HepG2 (cell line): ENCODE results near the gene ASB3. TPM values are rescaled to one million over a fixed set of nuclear protein-coding genes. Genes with fewer than 3 reads are reported as not detected.

ENCODE experiments used
- ATAD3A ChIP-seq: sonication (generic); formaldehyde crosslinking; IDR thresholded peaks from 2 replicates; pipeline ENCODE4 v1.4.0; 2020; ENCODE audit warnings: missing genetic modification reagents
- ATF1 ChIP-seq: IDR thresholded peaks from 2 replicates; pipeline ENCODE4 v1.6.1; 2016; ENCODE audit warnings: mild to moderate bottlenecking, control low read depth
- DPF2 ChIP-seq: sonication (generic); formaldehyde crosslinking; IDR thresholded peaks from 2 replicates; pipeline ENCODE4 v1.4.0; 2020; ENCODE audit warnings: mild to moderate bottlenecking, low read depth, missing genetic modification reagents, borderline replicate concordance
- HHEX ChIP-seq: IDR thresholded peaks from 2 replicates; pipeline ENCODE4 v1.6.1; 2016; ENCODE audit warnings: control low read depth
- NKX3-1 ChIP-seq: sonication (generic); formaldehyde crosslinking; IDR thresholded peaks from 2 replicates; pipeline ENCODE4 v1.5.0; 2020; ENCODE audit warnings: missing genetic modification reagents
- RFX1 ChIP-seq: fragments of 450-650 bp; IDR thresholded peaks from 2 replicates; pipeline ENCODE4 v1.6.1; 2017
- SAP130 ChIP-seq: IDR thresholded peaks from 2 replicates; pipeline ENCODE4 v1.6.1; 2016; ENCODE audit warnings: low read depth
- ZFX ChIP-seq: sonication (generic); formaldehyde crosslinking; IDR thresholded peaks from 2 replicates; pipeline ENCODE4 v1.4.0; 2020; ENCODE audit warnings: mild to moderate bottlenecking, low read depth, missing genetic modification reagents, moderate library complexity
- ZNF160 ChIP-seq: sonication (generic); formaldehyde crosslinking; IDR thresholded peaks from 2 replicates; pipeline ENCODE4 v1.8.0; 2022; ENCODE audit warnings: mild to moderate bottlenecking, inconsistent platforms, missing genetic modification reagents
- ZNF441 ChIP-seq: sonication (generic); formaldehyde crosslinking; IDR thresholded peaks from 2 replicates; pipeline ENCODE4 v1.7.0; 2021; ENCODE audit warnings: missing genetic modification reagents, borderline replicate concordance
- ZNF451 ChIP-seq: sonication (generic); formaldehyde crosslinking; IDR thresholded peaks from 2 replicates; pipeline ENCODE4 v1.5.0; 2020; ENCODE audit warnings: mild to moderate bottlenecking, missing genetic modification reagents
- ZNF615 ChIP-seq: sonication (generic); formaldehyde crosslinking; IDR thresholded peaks from 2 replicates; pipeline ENCODE4 v1.5.0; 2020; ENCODE audit warnings: mild to moderate bottlenecking, missing genetic modification reagents, borderline replicate concordance
- ZNF724P ChIP-seq: sonication (generic); formaldehyde crosslinking; IDR thresholded peaks from 2 replicates; pipeline ENCODE4 v1.8.0; 2022; ENCODE audit warnings: missing genetic modification reagents, borderline replicate concordance
- ZNF773 ChIP-seq: sonication (generic); formaldehyde crosslinking; IDR thresholded peaks from 2 replicates; pipeline ENCODE4 v1.4.0; 2020; ENCODE audit warnings: missing genetic modification reagents, borderline replicate concordance
- polyA plus RNA-seq, 8 experiments: library from polyadenylated mRNA; depleted of rRNA in 3 of 8; stranded (reverse) in 7 of 8; unstranded in 1 of 8; fragments of >200 nt; fragmentation: Illumina TruSeq in 4 of 8; extraction: Trizol in 4 of 8; gene quantifications; 2 replicates each; pipeline versions ENCODE4 v1.2.1 to v1.2.3, GENCODE V29; 2011 to 2016; ENCODE audit warnings: low read depth in 4 of 8, missing spikeins in 1 of 8, mixed read lengths in 1 of 8; ENCODE audit not compliant: insufficient read depth in 1 of 8
- total RNA-seq, 5 experiments: library from RNA; depleted of rRNA; stranded (reverse); fragments of >200 nt; fragmentation: Illumina TruSeq; extraction: Trizol; gene quantifications; 2 replicates each; pipeline ENCODE4 v1.2.3, GENCODE V29; 2016; ENCODE audit warnings: low read depth in 1 of 5
- TF ChIP-seq, protein P1 (sequence below): sonication (generic); formaldehyde crosslinking; IDR thresholded peaks from 2 replicates; pipeline ENCODE4 v1.9.0; 2022; ENCODE audit warnings: low read depth, missing genetic modification reagents
- TF ChIP-seq, protein P2 (sequence below): sonication (generic); formaldehyde crosslinking; conservative IDR thresholded peaks from 2 replicates; pipeline ENCODE4 v1.8.0; 2022; ENCODE audit warnings: mild to moderate bottlenecking, moderate library complexity, missing genetic modification reagents
- TF ChIP-seq, protein P3 (sequence below): IDR thresholded peaks from 2 replicates; pipeline ENCODE4 v1.6.1; 2012; ENCODE audit warnings: inconsistent platforms
- TF ChIP-seq, protein P4 (sequence below), 2 experiments: sonication (generic) in 1 of 2; formaldehyde crosslinking in 1 of 2; IDR thresholded peaks; 2 replicates each; pipeline versions ENCODE4 v1.5.1 to v1.6.1; 2011 to 2020; ENCODE audit warnings: borderline replicate concordance in 1 of 2, low read depth in 1 of 2, low read length in 1 of 2, mild to moderate bottlenecking in 1 of 2, missing genetic modification reagents in 1 of 2, moderate library complexity in 1 of 2
- TF ChIP-seq, protein P5 (sequence below): sonication (generic); formaldehyde crosslinking; IDR thresholded peaks from 2 replicates; pipeline ENCODE4 v1.4.0; 2020; ENCODE audit warnings: missing genetic modification reagents, borderline replicate concordance

ASB3 gene
- total and polyA plus RNA-seq, 2 of the 13 experiments (the other 11 are each of a cell fraction or from before 2014, with no cell fraction given) = 40.1 to 41.8 TPM

DNA sequence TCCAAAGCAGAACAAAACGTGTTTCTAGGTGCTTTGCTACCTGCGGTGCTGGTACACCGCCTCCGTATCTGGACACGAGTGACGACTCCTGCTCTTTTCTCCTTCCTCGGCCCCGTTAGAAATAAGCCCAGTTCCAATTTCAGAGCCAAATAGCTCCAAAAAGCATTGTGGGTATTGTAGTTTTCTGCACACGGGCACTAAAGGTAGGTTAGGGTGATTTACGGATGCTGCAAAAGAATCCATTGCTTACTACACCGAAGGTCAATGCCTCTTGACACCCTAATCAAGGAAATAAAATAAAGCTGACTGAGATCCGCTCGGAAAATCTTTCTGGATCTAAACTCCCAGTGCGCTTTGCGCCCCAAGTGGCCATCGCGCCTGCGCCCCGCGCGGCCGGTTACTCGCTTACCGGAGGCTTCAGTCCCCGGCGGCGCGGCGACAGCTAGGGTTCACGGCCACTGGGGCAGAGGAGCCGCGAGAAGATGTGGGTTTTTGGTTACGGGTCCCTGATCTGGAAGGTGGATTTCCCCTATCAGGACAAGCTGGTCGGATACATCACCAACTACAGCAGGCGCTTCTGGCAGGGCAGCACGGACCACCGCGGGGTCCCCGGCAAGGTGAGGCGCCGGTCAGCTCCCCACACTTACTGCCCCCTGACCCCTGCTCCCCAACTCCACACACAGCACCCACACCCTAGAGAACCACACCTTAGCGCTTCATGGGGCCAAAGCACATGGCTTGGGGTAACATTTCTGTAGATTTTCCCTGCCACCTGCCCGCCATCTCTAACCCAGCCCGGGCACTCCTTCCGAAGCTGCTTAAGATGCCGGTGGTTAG, 19.1 kb downstream of the ASB3 start, which contains the start of gene CHAC2 (continued):
- TF ChIP-seq, protein P1, sequence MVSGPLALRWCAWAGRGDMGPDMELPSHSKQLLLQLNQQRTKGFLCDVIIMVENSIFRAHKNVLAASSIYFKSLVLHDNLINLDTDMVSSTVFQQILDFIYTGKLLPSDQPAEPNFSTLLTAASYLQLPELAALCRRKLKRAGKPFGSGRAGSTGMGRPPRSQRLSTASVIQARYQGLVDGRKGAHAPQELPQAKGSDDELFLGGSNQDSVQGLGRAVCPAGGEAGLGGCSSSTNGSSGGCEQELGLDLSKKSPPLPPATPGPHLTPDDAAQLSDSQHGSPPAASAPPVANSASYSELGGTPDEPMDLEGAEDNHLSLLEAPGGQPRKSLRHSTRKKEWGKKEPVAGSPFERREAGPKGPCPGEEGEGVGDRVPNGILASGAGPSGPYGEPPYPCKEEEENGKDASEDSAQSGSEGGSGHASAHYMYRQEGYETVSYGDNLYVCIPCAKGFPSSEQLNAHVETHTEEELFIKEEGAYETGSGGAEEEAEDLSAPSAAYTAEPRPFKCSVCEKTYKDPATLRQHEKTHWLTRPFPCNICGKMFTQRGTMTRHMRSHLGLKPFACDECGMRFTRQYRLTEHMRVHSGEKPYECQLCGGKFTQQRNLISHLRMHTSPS = no peak
- TF ChIP-seq, protein P2, sequence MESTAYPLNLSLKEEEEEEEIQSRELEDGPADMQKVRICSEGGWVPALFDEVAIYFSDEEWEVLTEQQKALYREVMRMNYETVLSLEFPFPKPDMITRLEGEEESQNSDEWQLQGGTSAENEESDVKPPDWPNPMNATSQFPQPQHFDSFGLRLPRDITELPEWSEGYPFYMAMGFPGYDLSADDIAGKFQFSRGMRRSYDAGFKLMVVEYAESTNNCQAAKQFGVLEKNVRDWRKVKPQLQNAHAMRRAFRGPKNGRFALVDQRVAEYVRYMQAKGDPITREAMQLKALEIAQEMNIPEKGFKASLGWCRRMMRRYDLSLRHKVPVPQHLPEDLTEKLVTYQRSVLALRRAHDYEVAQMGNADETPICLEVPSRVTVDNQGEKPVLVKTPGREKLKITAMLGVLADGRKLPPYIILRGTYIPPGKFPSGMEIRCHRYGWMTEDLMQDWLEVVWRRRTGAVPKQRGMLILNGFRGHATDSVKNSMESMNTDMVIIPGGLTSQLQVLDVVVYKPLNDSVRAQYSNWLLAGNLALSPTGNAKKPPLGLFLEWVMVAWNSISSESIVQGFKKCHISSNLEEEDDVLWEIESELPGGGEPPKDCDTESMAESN (CRISPR knock-in tag) = peak; percentile 77; the same call in 1 of the 2 replicates
- TF ChIP-seq NKX3-1 (CRISPR knock-in tag) (peak; percentile 21; the same call in 1 of the 2 replicates), RFX1 (no peak; the same call in 1 of the 2 replicates), ZNF160 (CRISPR knock-in tag) (no peak), DPF2 (no peak), ZFX (CRISPR knock-in tag) (peak; percentile 44; the same call in 1 of the 2 replicates), ZNF441 (no peak), ZNF451 (CRISPR knock-in tag) (no peak), ZNF724P (CRISPR knock-in tag) (0 out of 2 replicates have a peak, but pooled peaks have one; percentile 28), ATAD3A (CRISPR knock-in tag) (no peak), ZNF615 (CRISPR knock-in tag) (no peak), ATF1 (CRISPR knock-in tag) (no peak), ZNF773 (no peak), SAP130 (CRISPR knock-in tag) (peak; percentile 78), HHEX (CRISPR knock-in tag) (no peak)
- TF ChIP-seq, protein P3, sequence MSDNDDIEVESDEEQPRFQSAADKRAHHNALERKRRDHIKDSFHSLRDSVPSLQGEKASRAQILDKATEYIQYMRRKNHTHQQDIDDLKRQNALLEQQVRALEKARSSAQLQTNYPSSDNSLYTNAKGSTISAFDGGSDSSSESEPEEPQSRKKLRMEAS = peak; percentile 20
- TF ChIP-seq, protein P4, sequence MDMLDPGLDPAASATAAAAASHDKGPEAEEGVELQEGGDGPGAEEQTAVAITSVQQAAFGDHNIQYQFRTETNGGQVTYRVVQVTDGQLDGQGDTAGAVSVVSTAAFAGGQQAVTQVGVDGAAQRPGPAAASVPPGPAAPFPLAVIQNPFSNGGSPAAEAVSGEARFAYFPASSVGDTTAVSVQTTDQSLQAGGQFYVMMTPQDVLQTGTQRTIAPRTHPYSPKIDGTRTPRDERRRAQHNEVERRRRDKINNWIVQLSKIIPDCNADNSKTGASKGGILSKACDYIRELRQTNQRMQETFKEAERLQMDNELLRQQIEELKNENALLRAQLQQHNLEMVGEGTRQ (IDR thresholded peaks at IDR 0.05; ENCODE audit: low read depth, low read length) = no peak
- TF ChIP-seq, protein P4 (CRISPR knock-in tag; IDR thresholded peaks at IDR 0.05; ENCODE audit: borderline replicate concordance) = no peak
- TF ChIP-seq, protein P5, sequence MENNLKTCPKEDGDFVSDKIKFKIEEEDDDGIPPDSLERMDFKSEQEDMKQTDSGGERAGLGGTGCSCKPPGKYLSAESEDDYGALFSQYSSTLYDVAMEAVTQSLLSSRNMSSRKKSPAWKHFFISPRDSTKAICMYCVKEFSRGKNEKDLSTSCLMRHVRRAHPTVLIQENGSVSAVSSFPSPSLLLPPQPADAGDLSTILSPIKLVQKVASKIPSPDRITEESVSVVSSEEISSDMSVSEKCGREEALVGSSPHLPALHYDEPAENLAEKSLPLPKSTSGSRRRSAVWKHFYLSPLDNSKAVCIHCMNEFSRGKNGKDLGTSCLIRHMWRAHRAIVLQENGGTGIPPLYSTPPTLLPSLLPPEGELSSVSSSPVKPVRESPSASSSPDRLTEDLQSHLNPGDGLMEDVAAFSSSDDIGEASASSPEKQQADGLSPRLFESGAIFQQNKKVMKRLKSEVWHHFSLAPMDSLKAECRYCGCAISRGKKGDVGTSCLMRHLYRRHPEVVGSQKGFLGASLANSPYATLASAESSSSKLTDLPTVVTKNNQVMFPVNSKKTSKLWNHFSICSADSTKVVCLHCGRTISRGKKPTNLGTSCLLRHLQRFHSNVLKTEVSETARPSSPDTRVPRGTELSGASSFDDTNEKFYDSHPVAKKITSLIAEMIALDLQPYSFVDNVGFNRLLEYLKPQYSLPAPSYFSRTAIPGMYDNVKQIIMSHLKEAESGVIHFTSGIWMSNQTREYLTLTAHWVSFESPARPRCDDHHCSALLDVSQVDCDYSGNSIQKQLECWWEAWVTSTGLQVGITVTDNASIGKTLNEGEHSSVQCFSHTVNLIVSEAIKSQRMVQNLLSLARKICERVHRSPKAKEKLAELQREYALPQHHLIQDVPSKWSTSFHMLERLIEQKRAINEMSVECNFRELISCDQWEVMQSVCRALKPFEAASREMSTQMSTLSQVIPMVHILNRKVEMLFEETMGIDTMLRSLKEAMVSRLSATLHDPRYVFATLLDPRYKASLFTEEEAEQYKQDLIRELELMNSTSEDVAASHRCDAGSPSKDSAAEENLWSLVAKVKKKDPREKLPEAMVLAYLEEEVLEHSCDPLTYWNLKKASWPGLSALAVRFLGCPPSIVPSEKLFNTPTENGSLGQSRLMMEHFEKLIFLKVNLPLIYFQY (CRISPR knock-in tag) = peak; percentile 58; the same call in 1 of the 2 replicates
